ENCODE measurements around the gene ANKRD18A. TPM values are rescaled to one million over a fixed set of nuclear protein-coding genes. Genes with fewer than 3 reads are reported as not detected.

ANKRD18A gene
- total and polyA plus RNA-seq, 2 of the 13 experiments (the other 11 are each of a cell fraction or from before 2014, with no cell fraction given), result 5.9 to 7.6 TPM

- TF ChIP-seq POGK (CRISPR knock-in tag; conservative IDR thresholded peaks at IDR 0.05), result no peak
- TF ChIP-seq CCAR2 (optimal IDR thresholded peaks at IDR 0.05; ENCODE audit: low read depth, low read length), result no peak
- TF ChIP-seq NCOR1 (IDR thresholded peaks at IDR 0.05; ENCODE audit: borderline replicate concordance, low read length), result no peak
- TF ChIP-seq ZNF296 (CRISPR knock-in tag; conservative IDR thresholded peaks at IDR 0.05), result no peak
- no peak for TF ChIP-seq SMARCE1 (IDR thresholded peaks at IDR 0.05; ENCODE audit: borderline replicate concordance)
- TF ChIP-seq ZFP82 (CRISPR knock-in tag; IDR thresholded peaks at IDR 0.05; ENCODE audit: borderline replicate concordance), result no peak
- TF ChIP-seq ZNF724P (CRISPR knock-in tag; IDR thresholded peaks at IDR 0.05; ENCODE audit: borderline replicate concordance), result 0 out of 2 replicates have a peak, but pooled peaks have one; percentile 10
- no peak for TF ChIP-seq ZUFSP (CRISPR knock-in tag; IDR thresholded peaks at IDR 0.05; ENCODE audit: borderline replicate concordance)
- no peak for TF ChIP-seq ZNF780A (CRISPR knock-in tag; IDR thresholded peaks at IDR 0.05)
- TF ChIP-seq PHF21A (CRISPR knock-in tag; IDR thresholded peaks at IDR 0.05), result no peak
- TF ChIP-seq HMG20A (CRISPR knock-in tag; IDR thresholded peaks at IDR 0.05; ENCODE audit: borderline replicate concordance), result no peak
- no peak for TF ChIP-seq THRA (CRISPR knock-in tag; IDR thresholded peaks at IDR 0.05; ENCODE audit: borderline replicate concordance)
- no peak for TF ChIP-seq ARNT2 (CRISPR knock-in tag; IDR thresholded peaks at IDR 0.05; ENCODE audit: low read depth)
- no peak for TF ChIP-seq CAMTA2 (CRISPR knock-in tag; IDR thresholded peaks at IDR 0.05; ENCODE audit: borderline replicate concordance)
- TF ChIP-seq ATF2 (CRISPR knock-in tag; IDR thresholded peaks at IDR 0.05), result no peak
- no peak for TF ChIP-seq CCDC6 (CRISPR knock-in tag; IDR thresholded peaks at IDR 0.05)
- TF ChIP-seq MXD4 (CRISPR knock-in tag; IDR thresholded peaks at IDR 0.05), result no peak
- TF ChIP-seq ARHGAP35 (CRISPR knock-in tag; IDR thresholded peaks at IDR 0.05; ENCODE audit: borderline replicate concordance), result 0 out of 2 replicates have a peak, but pooled peaks have one; percentile 27
- TF ChIP-seq THAP11 (CRISPR knock-in tag; IDR thresholded peaks at IDR 0.05), result no peak
- no peak for TF ChIP-seq ZNF570 (CRISPR knock-in tag; IDR thresholded peaks at IDR 0.05; ENCODE audit: borderline replicate concordance)
- TF ChIP-seq ELF3 (CRISPR knock-in tag; IDR thresholded peaks at IDR 0.05), result no peak
Measured at GRCh38 chr9:38619556-38620447, 594 bp downstream of the ANKRD18A start (continued).
